ENCODE results near the gene PCBP3.

- no peak for TF ChIP-seq CTCF (IDR thresholded peaks at IDR 0.05)
- TF ChIP-seq POLR2A (IDR thresholded peaks at IDR 0.05), result no peak
Measured at GRCh38 chr21:45945066-45945867, 301.7 kb downstream of the PCBP3 start.

Data from right lobe of liver (tissue), 4 donors.